Activated CD8-positive, alpha-beta memory T cell treated with anti-CD3 and anti-CD28 coated beads for 1 hour (primary cell): ENCODE data around the gene KCNK4.

ENCODE experiments used
- DNase-seq, 2 donors: peaks; one replicate each; pipeline ENCODE4 v3.0.0-alpha.2; 2020; ENCODE audit warnings: low read depth in 1 of 2; ENCODE audit errors: extremely low read depth in 1 of 2

Gene KCNK4

GRCh38 chr11:64268025-64268892, 22.8 kb upstream of the KCNK4 start:
- no peak for DNase-seq

- no peak for DNase-seq
These were observed 22.1 kb upstream of the KCNK4 start for GRCh38 chr11:64268893-64269539.

GRCh38 chr11:64269540-64270220, 21.4 kb upstream of the KCNK4 start:
- DNase-seq: peak; percentile 90 to 95

DNA sequence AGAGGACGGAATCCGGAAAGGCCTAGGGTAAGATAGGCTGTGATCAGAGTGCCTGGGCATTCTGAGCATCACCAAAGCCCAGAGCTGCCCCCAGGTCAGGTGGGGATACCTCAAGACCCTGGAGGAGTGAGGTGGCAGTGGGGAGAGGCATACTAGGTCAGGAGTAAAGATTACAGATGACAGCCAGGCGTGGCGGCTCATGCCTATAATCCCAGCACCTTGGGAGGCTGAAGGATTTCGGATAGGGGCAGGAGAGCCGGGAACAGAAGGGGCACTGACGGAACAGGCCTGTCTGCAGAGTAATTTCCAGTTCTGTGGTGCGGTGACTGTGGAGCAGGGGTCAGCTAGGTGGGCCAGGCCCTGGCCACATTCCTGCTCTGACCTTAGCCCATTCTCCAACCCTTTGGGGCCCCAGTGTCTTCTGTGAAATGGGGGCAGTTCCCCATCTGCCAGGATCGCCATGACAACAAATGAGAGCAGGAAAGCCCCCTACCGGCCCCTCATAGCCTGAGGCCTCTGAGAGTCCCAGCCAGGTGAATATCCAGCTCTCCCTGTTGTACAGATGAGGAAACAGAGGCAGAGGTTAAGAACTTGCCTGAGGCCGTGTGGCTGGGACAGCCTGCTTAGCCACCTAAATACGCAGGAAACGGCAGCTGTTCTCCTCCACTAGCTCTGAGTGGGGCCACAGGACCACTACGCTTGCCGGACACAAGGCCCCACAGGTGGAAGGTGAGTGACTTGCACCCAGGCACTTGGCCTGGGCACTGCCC, 15.9 kb upstream of the KCNK4 start:
- DNase-seq: no peak

DNA sequence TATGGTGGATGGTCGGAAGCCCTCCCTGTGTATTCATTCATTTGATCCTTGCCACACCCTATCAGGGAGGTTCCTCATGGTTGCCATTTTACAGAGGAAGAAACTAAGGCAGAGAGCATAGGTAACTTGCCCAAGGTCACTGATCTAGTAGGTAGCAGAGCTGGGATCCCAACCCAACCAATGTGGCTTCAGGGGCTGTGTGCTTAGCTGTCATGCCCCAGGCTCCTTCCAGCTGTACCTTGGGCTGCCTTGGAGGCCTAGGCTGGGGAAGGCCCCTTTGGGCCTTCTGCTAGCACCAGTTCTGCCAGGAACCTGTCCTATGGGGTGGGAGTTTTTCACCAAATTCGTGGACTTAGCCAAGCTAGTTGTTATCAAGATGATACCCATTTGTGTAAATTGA, 15.3 kb upstream of the KCNK4 start:
- DNase-seq: no peak

GRCh38 chr11:64276653-64277431, 14.3 kb upstream of the KCNK4 start:
- no peak for DNase-seq

DNA sequence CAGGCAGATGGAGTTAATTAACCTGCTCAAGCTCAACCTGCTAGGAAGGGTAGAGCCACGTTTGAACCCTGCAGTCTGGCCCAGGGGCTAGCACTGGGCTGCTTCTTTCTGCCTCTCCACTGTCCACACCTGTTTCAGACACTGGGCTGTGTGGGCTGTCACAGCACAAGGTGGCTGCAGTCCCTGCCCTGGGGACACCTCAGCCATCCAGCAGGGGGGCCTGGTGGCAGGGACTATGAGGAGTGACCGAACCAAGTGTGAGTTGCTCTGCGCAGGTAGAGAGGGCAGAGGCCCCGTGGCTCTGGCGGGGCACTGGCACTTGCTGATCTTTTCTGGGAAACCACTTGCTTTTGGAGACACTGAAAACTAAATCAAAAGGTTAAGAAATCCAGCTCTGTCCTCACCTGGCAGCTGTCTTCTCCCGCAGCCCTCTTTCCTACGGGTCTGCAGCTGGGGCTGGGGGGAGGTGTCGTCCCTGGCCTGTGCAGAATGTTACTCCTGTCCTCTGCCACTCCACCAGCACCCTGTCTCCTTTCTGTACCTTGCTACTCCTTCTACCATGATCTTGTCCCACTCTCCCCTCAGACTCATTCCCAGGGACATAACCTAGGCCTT, 12.4 kb upstream of the KCNK4 start:
- no peak for DNase-seq

GRCh38 chr11:64281957-64282770, 8.9 kb upstream of the KCNK4 start:
- DNase-seq: no peak

DNA sequence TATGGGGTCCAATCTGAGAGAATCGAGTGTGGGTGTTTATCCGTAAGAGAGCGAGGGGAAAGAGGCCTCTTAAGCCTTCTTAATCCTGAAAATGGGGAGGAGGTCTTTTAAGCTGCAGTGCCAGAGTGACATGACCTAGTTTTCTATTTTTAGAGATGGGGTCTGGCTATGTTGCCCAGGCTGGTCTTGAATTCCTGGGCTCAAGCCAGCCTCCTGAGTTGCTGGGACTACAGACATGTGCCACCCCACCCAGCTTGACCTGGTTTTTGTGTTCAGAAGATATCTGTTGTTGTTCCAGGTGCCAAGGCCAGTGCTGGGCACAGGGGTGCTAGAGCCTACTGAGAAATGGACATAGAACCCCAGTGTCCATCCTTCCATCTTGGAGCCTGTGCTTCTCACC, 8.0 kb upstream of the KCNK4 start:
- no peak for DNase-seq

DNA sequence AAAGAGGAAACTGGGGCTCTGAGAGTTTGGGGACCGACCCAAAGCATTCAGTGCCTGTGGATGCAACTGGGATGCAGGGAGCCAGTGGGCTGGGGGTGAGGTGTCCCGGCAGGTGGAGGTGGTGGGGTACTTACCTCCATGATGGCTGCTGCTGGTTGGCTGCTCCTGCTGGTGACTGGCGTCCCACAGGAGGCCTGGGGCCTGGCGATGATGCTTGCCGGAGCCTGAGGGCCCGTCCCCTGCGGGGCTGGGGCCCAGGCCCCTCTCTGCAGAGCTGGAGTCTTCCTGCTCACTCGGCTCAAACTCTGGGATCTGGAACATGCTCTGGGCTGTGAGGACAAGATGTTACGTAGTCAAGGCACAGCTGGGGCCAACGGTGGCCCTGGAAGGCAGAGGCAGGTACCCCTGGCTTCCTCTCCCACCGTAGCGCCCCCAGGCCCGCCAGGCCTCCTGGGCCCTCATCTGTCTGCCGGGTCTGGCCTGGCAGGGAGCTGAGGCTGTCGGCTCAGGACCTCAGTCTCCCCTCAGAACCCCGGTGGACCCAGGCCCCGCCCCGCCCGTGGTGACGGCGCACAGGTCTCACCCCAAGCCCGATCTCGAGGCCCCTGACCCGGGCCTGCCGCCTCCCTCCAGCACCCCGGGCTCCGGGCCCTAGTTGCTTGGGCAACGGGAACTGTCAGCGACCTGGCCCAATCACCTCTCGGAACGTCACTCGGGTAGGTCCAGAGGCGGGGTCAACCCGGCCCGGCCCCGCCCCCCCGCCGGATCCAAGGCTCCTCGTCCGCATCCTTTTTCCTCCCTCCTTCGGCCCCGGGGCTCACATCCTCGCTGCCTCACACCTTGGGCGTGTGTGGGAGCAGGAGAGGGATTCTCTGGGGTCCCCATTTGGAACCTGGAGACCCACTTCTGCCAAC, 6.8 kb upstream of the KCNK4 start, which contains the start of gene BAD:
Gene BAD, minus strand, starts transcription at position 618 of the 914 bp plus-strand sequence. Its CDS starts 297 bp downstream, at position 321.
- peak; percentile 70 to 89 for DNase-seq

DNA sequence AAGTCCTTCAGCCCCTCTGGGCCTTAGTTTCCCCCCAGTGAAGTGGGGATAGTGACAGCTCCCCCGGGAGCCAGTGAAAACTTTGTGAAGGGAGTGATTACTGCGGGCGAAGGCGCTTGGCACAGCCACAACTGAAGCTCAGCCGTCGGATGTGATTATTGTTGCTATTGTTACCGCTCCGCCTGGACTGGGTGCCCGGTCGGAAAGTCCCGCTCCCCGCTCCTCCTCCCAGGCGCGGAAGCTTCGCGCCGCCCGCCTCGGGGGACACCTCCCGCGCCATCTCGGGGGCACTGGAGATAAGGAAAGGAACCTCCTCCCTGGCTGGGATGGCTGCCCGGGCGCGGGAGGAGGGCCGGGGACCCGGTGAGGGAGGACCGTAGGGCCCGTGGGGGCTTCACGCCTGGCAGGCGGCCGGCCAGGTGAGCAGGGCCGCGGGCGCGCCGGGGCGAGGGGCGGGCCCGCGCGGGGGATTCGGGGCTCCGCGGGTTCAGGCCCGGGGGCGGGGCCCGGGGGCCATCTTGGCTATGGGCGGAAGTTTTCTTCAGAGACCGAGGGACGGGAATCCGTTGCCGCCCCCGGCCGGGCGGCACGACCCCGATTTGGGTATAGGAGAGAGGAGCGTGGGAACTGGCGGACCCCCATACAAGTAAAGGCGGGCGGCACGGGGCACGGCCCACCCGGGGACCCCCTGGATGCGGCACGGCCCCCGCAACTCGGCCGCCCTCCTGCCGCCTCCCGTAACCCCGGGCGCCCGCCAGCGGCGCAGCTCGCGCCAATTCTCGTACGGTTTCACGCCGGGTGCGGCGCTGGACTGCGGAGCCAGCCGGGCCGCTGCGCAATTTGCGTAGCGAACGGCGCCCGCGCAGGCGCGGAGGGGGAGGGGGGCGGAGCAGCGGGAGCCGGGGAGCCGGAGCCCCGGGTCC, 5.9 kb upstream of the KCNK4 start, which contains the start of gene GPR137:
Gene GPR137, plus strand, starts transcription at position 887 of the 923 bp plus-strand sequence. CDS start 677 bp downstream, outside the sequence.
- DNase-seq: peak; percentile 71 to 92

GRCh38 chr11:64285885-64286800, 5.0 kb upstream of the KCNK4 start:
- DNase-seq: no peak

- no peak for DNase-seq
These were observed 4.3 kb upstream of the KCNK4 start for GRCh38 chr11:64286801-64287159.

DNA sequence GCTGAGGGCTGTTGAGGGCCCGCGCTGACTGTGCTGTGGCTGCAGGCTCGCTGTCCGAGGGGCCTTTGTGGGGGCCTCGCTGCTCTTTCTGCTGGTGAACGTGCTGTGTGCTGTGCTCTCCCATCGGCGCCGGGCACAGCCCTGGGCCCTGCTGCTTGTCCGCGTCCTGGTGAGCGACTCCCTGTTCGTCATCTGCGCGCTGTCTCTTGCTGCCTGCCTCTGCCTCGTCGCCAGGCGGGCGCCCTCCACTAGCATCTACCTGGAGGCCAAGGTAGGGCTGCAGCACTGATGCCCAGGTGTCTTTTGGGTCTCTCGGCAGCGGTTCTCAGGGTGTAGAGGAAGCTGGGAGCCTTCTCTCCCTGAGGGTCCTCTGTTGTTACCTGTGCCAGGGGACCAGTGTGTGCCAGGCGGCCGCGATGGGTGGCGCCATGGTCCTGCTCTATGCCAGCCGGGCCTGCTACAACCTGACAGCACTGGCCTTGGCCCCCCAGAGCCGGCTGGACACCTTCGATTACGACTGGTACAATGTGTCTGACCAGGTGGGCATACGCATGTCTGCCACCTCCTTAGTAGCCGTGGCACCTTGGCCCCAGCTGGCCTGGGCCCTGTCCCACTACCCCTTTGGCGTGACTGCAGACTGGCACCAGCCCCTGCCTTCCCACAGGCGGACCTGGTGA, 3.3 kb upstream of the KCNK4 start:
- DNase-seq: no peak

GRCh38 chr11:64288353-64288750, 2.8 kb upstream of the KCNK4 start:
- DNase-seq: no peak
